Glomerular endothelial cell (primary cell): ENCODE data around the gene UNC5A. TPM values are rescaled to one million over a fixed set of nuclear protein-coding genes. Genes with fewer than 3 reads are reported as not detected.

Experiments
- DNase-seq: peaks from one replicate; pipeline ENCODE4 v3.0.0-alpha.2; 2011; ENCODE audit warnings: low read depth, low spot score; ENCODE audit errors: extremely low read depth
- total RNA-seq: library from RNA; depleted of rRNA; stranded (reverse); fragments of >200 nt; gene quantifications from 2 replicates; pipeline ENCODE4 v1.2.3, GENCODE V29; 2015

The UNC5A gene
- total RNA-seq, 1 donor from 2014 or later: 18.5 TPM

DNA sequence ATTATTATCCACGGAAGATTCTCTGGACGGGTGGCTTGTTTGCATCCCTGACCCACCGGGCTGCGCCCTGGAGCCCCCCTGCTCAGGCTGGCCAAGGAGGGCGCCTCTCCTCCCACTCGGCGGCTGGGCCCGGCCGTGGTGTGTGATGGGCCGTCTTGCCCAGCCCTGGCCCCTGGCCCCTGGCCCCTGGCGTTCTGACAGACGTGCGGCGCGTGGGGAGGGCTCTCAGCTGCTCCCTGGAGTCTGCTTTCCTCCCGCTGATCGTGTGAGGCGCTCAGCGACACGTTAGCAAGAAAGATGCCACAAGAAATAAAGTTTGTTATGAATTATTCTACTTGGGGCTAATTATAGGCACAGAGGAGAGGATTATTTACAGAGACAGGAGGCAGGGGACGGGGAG lies 33.3 kb downstream of the UNC5A start:
- DNase-seq: no peak

DNA sequence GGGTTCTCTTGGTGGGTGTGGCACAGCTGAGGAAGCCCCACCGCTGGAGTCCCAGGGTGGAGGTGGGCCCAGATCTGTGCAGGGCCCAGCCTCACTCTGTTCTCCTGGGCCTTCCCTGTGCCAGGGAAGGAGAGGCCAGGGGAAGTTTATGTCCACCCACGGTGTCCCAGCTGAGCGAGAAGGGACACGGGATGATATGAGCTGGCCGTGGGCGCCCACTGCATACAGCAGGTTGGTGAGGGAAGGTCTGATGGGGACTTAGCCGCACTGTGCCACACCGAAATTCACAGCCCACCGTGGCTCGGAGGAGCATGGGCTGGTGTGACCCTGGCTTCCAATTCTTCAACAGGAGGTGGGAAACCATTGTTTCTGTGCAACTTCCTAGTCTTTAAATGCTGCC lies 33.9 kb downstream of the UNC5A start:
- DNase-seq: no peak

DNA sequence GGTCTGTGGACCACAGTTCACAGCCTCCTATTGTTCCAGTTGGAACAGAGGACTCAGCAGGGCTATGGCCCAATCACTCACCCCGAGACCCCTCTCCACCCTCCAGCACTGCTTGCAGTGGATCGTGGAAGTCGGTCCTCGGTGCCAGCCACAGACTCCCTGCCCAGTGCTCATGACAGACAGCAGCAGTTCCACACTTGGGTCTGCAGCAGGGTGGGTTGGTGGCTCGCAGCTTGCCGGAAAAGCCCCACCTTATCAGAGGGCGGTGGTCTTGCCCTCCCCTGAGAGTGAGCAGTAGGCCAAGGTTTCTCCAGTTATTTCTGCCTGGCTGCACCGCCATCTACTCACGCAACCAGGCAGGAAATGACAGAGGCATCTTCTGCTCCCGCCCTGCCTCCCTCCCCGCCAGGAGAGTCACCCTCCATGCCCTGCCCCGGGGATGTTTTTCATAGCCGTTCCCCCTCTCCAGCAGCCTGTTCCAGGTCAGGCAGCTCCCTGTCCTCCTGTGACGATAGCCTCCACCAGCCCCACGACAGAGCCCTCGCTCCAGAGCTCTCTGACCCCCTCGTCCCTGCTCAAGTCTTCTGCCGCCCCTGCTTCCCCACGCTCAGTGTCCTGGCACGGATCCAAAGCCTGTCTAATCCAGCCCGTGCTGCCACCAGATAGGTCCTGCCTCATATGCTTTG lies 34.5 kb downstream of the UNC5A start:
- no peak for DNase-seq

DNA sequence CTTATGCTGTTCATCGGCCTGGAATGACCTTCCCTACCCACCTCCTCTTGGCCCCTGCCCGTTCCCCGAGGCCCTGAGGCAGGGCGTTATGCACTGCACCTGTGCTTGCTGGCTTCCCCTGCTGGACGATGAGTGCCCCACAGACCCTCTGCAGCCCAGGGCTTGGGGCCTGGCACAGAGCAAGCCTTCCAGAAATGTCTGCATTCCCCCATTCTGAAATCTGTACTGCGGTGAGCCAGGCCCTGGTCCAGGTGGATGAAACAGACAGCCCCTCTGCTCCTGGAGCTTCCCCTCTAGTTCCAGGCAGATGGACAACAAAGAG lies 35.0 kb downstream of the UNC5A start:
- no peak for DNase-seq

DNA sequence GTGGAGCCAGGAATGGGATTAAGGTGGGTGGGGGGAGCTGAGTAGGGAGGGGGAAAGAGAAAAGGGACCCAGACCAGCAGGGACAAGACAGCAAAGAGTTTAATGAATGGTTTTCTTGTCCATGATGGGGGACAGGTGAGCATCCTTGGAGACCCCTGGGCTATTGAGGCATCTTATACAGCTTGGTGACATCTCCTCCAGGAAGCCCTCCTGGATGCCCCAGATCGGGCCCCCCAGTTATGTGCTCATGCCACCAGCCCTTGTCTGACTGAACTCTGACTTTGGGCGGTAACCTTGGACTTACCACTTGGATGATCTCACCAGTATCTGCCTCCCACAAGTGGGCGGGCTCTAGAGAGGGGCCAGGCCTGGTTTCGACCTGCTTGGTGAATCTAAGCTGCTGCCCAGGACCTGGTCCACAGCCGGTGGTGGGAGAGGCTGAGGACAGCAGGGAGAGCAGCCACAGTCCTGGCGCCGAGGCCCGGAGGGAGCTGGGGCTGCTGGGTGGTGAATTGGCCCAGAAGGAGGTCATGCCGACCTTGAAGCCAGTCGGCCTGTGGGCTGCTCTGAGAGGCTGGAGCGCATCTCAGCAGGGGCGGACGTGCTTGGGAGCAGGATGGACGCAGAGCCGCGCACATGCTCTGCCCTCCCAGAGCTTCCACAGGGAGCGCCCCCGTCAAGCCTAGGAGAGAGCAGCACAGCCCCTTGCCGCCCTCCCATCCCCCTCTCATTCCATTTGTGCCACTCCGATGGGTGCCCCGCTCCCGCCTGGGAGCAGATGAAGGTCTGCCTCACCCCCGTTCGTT lies 36.2 kb downstream of the UNC5A start:
- no peak for DNase-seq

DNA sequence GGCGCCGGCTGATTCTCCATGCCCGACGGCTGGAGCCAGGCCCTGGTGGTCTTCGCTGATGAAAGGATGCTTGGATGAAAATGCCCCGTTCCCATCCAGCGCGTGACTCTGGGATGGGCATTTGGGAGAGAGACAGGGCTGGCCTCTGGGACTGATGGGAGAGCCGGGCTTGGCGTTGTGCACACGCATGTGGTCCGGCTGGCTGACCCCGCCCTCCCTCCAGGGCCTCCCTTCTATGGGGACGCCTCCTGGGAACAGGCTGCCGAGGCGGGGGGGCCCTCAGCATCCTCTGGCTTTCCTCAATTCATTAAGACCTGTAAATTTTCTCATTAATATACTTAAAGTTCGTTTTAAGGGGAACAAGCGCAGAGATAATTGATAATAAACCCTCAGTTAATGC lies 36.8 kb downstream of the UNC5A start:
- no peak for DNase-seq

DNA sequence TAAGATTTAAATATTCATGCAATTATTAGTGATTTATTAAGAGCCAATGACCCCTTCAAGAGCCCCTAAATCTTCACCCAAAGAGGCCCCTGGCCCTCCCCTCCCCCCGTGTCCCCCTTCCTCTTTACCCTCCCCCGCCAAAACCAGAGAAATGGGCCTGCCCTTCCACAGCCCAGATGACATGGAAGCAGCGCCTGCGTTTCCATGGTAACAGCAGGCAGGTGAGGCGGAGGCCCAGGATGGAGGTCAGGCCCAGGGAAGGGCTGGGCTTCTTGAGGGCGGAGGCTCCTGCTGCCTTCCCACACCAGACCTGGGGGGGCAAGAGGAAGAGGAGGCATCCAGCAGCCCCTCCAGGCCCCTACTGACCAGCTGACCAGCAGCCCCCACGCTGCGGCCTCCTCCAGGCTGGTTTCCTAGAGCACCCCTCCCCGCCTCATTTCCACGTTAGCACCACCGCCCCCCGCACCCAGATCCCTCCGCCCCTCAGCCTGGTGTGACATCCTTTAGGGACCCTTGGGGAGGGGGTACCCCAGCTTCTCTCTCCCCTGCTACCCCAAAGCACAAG lies 37.4 kb downstream of the UNC5A start:
- DNase-seq: no peak

DNA sequence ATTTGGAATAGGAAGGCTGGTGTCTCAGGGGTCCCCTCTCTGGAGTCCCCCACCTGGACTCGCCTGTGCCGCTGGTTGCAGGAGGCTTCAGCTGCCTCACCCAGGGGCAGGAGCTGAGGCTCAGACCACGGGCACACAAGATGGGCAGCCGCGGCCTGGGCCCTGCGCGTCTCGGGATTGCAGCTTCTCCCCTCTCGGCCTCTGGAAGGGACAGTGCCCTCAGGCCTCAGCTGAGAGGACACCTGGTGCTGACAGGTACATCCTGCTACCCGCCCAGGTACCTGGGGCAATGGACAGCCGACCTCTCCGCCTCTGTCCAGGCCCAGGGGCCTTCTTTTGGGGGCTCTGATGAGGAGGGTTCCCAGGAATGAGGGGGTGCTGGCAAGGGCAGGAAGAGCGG lies 38.3 kb downstream of the UNC5A start:
- DNase-seq: no peak

DNA sequence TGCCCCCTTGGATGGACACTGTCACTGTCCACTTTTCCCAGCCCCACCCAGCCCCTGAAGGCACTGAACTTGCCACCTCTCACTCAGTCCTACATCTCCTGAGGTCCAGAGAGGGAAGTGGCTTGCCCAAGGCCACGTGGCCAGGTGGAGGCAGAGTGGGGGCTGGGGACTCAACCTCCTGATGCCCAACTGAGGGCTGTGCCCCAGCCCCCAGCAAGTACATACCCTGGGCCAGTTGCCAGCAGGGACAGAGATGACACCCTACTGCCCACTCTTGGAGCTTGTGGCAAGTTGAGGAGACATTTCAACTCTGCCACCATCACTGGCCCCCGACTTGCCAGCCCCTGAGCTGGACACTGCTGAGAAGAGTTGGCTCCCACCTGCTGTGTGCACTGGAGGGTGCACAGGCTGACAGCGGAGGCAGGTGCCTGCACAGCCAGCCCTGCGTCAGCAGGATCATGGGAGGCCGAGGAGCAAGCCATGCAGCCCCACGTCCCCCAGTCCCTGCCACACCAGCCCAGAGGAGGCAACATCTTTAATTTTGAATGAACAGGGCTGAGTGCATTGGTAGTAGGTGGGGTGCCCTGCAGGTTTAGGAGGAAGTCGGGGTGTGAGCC lies 39.4 kb downstream of the UNC5A start:
- no peak for DNase-seq

DNA sequence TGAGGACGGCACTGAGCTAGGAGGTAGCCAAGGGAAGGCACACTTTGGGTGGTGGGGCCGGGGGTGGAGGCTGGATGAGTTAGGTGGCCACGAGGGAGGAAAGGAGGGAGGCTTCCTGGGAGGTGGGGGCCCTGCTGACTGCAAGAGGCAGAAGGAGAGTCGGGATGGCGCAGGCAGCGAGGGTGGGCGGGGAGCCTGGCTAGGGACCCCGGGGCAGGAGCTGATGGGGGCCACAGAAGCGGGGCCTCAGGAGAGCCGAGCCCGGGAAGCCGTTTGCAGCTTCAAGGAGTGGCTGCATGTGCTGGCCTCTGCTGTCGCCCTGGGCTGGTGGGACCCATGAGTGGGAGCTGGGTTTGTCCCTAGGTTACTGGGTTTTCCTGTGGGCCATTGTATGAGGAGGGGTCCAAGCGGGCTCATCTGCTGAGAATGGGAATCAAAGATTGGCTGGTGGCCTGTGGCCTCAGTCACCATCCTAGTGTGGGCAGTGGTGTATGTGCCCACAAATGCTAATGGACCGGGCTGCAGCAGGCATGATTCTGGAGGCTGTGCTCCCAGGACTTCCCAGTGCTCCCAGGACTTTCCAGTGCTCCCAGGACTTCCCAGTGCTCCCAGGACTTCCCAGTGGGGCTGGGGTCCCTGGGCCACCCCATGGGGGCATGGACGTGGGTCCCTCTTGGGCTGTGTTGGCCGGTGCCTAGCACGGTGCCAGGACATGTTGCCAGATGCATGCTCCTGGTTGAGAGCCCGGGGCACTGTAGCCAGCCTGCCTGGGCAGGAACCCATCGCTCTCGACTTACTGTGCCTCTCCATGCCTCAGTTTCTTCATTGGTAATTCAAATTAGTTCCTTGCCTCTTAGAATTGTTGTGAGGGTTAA lies 40.2 kb downstream of the UNC5A start:
- DNase-seq: no peak

DNA sequence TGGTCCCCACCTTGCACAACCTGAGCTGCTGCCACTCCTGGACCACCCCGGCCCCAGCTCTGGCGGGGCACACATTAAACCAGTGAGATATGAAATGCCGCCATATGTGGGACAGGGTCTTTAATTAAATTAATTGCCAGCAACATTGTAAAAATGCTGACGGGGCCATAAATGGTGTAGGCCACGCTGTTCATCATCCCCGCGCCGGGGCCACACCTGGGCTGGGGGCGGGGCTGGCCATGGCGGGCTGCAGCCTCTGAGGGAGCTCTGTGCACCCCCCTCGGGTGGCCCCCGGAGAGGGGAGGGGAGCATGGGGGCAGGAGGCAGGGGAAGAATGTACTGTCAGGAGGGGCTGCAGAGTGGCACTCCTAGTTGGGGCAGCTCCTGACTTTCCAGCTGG lies 41.0 kb downstream of the UNC5A start:
- no peak for DNase-seq

DNA sequence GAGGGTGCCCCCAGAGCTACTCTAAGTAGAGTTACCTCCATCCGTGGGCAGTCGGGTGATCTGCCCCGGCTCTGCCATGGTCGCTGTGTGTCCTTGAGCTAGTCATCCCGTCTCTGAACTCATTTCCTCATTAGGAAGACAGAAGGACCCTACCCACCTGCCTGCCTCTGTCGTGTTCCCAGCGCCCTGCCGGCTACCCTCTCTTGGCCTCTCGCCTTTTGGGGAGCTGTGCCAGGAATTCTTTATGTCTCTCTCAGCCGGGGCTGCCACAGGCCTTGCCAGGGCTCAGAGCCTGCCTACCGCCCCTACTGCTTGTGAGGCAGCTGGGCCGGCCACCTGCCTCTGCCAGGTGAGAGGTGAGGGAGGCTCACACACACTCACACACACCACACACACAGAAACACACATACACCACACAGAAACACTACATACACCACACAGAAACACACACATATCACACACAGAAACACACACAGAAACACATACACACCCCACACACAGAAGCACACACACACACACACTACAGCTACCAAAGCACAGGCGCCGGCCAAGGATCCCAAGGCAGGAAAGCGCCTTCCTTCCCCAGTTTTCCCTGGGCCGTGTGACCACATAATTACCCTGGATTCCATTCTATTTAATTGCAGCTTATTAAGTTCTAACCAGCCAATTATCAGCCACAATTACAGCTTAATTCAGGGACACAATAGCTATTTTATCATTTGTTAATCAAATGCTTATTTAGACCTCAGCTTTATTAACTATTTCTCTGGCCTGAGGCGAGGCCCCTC lies 41.7 kb downstream of the UNC5A start:
- no peak for DNase-seq

DNA sequence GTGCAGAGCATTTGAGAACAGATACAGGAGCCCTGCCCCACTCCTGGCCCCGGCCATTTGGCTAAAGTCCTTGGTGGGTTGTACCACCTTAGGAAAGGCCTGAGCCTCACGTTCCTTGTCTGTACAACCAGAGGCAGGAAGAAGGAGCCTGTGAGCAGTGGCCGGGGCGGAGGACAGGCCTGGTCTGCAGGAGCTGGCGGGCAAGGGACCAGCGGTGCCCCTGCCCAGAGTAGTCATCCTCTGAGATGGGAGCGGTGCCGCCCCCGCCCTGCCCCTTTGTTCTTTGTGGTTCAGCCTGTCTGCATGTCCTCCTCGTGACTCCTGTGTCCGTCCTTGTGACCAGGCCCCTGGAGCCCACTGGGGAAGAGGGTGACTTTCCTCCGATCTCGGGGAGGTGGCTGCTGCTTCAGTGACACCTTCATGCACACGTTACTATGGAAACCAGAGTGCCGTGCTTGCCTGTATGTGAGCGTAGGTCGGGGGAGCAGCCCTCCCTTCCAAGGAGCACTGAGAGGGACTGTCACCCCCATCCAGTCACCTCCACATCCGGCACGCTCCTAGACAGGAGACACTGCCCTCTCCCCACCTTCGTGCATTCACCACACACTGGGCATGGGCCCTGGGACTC lies 42.9 kb downstream of the UNC5A start:
- DNase-seq: no peak

DNA sequence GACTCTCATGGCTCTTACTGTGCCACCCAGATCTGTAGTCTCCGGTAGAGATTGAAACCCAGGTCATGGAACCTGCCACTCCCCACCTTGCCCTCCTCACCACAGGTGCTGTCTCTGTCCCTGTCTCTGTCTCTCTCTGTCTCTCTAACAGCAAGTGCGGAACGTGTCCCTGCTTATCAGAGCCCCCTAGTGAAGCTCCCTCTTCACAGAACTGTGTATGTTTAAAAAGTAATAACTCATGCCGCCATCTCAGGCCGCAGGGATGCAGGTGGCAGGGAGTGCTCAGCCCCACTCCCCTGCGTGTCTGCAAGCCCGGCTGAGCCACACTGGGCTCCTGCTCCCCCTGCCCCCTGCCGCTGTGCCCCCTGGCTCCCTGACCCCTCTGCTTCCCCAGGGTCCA lies 43.8 kb downstream of the UNC5A start:
- no peak for DNase-seq

DNA sequence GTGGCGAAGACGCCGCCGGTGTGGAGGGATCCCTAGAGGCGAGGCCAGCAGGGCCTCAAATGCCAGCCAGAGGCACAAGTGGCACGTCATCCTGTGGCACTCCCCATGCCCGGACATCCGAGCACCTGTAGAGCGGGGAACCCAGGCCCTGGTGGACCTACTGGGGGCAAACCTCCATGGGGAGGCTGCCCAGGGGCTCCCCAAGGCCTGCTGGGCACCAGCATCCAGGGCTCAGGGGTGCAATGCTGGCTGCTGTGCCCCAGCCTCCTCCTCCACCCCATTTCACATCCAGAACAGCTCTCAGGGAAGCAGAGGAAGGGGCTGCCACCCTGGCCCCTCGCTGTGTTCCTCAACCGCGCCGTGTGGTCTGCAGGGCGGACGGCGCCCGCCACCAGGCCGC lies 45.2 kb downstream of the UNC5A start:
- no peak for DNase-seq

DNA sequence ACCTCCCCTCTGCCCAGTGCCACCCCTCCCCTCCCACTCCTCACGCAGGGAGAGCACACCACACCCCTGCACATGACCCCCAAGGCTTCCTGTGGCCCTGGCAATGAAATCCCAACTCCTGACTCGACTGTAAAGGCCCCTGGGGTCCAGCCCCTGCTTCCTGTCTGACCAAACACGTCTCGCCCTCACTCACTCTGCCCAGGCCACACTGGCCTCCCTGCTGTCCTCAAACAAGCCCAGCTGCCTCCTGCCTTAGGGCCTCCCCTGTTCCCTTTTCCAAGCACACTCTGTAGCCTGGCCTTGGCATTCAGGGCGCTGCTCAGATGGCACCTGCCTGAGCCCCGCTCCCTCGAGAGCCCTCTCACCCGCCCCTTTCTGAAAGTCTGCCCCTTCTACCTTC lies 46.4 kb downstream of the UNC5A start:
- no peak for DNase-seq

DNA sequence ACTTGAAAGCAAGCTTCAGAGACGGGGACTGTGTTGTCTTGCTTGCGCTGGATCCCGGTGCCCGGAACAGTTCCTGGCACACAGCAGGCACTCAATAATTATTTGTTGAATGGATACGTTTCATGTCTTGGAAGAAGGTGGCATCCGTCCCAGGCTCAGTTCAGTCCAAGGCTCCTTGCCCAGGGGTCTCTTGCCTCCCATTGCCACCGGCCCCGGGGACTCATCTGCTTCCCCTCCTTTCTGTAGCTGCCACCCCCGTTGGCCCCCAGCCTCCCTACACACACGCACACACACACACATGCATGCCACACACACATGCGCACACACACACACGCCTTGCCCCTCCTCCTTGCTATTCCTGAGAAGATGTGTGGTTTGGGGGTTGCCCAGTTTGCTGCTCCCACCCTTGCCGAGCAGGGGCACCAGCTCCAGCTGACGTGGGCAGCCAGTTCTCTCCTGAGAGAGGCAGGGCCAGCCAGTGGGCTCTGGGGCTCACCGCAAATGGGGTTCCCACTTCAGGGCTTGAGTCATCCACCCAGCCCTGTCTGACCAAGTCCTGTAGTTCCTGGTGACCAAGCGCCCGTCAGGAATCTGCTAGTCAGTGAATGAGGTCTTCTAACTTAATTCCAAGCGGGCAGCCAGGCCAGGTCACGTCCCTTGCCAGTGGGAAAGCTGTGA lies 47.0 kb downstream of the UNC5A start:
- DNase-seq: no peak

DNA sequence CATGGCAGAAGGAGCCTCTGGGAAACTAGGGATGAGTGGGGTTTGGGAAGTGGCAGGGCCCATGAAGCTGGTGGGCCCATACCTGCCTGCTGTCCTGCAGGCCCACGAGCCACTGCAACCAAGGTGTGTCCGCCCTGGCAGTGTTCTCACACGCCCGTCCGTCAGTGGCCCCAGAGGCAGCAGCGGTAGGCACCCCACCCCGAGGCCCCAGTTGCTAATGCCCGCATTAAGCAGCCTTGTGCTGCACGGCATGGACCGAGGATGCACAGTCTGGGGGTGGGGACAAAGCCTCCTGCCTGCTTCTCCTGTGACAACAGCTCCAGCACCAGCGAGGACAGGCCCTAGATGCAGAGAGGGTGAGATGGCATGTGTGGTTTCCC lies 47.5 kb downstream of the UNC5A start:
- no peak for DNase-seq

DNA sequence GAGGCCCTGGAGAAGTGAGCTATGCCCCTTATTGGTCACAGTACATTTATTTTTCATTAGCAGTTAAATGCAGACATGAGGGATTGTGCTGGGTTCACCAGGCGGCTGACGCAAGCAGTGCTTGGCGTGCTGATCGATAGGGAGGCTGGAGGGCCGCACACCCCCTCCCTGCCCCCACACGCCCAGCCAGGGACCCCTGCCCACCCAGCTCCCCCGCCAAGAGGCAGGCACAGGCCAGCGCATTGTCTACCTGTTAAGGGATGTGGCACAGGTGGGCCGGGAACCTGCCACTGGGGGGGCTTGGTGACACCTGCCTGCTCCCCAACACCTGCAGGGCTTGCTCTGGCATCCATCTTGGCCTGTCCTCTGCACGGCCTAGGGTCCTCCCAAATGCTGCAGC lies 49.6 kb downstream of the UNC5A start:
- no peak for DNase-seq
